Esophagus squamous epithelium (tissue), 4 donors: ENCODE data around the gene RAPGEF5.

Experiments
- POLR2A ChIP-seq, 4 donors: fragments of 450-650 bp; IDR thresholded peaks; one replicate each; pipeline ENCODE4 v1.6.1; 2017; ENCODE audit warnings: antibody characterized with exemption in 4 of 4, mild to moderate bottlenecking in 4 of 4, moderate library complexity in 3 of 4
- TF ChIP-seq, protein P1 (sequence below), 6 experiments: fragments of 450-650 bp in 4 of 6; fragments of 200-600 bp in 2 of 6; sonication (generic) in 2 of 6; IDR thresholded peaks; one replicate each; pipeline ENCODE4 v1.5.1; 2016 to 2019; ENCODE audit warnings: antibody characterized with exemption in 6 of 6, mild to moderate bottlenecking in 4 of 6, moderate library complexity in 4 of 6

DNA sequence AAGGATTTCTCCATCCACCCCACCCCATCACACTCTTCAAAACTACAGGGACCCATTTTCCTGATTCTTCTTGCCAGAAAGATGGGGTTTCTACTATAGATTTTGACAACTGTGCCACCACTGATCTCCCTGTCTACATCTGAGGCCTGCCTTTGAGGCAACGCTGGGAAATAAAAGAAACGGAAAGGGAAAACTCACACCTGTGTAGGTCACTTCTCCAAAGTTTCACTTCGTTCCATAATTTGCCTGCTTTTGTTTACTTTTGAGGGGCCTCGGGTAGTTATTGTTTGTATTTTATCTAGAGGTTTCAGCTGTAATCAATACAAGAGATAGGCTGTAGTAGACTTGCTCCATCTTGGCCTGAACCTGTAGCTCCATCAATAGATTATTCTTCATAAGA is 56.1 kb downstream of the RAPGEF5 start:
- TF ChIP-seq POLR2A (IDR thresholded peaks at IDR 0.05) = no peak
- TF ChIP-seq, protein P1, sequence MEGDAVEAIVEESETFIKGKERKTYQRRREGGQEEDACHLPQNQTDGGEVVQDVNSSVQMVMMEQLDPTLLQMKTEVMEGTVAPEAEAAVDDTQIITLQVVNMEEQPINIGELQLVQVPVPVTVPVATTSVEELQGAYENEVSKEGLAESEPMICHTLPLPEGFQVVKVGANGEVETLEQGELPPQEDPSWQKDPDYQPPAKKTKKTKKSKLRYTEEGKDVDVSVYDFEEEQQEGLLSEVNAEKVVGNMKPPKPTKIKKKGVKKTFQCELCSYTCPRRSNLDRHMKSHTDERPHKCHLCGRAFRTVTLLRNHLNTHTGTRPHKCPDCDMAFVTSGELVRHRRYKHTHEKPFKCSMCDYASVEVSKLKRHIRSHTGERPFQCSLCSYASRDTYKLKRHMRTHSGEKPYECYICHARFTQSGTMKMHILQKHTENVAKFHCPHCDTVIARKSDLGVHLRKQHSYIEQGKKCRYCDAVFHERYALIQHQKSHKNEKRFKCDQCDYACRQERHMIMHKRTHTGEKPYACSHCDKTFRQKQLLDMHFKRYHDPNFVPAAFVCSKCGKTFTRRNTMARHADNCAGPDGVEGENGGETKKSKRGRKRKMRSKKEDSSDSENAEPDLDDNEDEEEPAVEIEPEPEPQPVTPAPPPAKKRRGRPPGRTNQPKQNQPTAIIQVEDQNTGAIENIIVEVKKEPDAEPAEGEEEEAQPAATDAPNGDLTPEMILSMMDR (IDR thresholded peaks at IDR 0.05) = no peak
